Stimulated activated CD4-positive, alpha-beta T cell treated with anti-CD3 and anti-CD28 coated beads, Interleukin-4, amount 100 ng/mL, for 1 hour (primary cell): Measurements from ENCODE around the gene ATAT1.

Source experiments
- DNase-seq: peaks from one replicate; pipeline ENCODE4 v3.0.0-alpha.2; 2020

Gene ATAT1

GRCh38 chr6:30626484-30627366 is at the start of gene ATAT1:
ATAT1 (plus strand) TSS chr6:30626874.
- DNase-seq: peak; percentile 89

- DNase-seq: no peak
Observed at GRCh38 chr6:30578051-30578450, 48.6 kb upstream of the ATAT1 start.

- DNase-seq: no peak
Observed at GRCh38 chr6:30583921-30584320, 42.8 kb upstream of the ATAT1 start.

DNA sequence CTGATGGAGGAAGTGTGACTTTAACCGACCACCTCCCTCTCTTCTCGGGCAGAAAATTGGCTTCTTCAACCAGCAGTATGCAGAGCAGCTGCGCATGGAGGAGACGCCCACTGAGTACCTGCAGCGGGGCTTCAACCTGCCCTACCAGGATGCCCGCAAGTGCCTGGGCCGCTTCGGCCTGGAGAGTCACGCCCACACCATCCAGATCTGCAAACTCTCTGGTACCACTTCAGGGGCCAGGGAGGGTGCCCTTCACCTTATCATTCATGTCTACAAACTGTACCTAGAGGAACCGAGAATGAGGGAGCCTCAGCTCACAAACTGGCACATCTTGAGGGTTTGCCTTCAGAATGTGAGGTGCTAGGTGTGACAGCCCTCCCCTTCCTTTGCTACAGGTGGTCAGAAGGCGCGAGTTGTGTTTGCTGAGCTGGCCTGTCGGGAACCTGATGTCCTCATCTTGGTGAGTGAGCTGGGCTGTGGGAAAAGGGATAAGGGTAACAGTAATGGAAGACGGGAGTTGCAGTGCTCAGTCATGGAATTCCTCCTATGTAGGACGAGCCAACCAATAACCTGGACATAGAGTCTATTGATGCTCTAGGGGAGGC is 36.8 kb upstream of the ATAT1 start:
- no peak for DNase-seq

DNA sequence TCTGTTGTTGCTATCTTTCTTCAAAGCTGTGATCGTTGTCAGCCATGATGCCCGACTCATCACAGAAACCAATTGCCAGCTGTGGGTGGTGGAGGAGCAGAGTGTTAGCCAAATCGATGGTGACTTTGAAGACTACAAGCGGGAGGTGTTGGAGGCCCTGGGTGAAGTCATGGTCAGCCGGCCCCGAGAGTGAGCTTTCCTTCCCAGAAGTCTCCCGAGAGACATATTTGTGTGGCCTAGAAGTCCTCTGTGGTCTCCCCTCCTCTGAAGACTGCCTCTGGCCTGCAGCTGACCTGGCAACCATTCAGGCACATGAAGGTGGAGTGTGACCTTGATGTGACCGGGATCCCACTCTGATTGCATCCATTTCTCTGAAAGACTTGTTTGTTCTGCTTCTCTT is 36.2 kb upstream of the ATAT1 start:
- DNase-seq: no peak

- no peak for DNase-seq
Observed at GRCh38 chr6:30591008-30591407, 35.7 kb upstream of the ATAT1 start.

GRCh38 chr6:30592287-30592686 is 34.4 kb upstream of the ATAT1 start:
- DNase-seq: no peak

- peak; percentile 76 for DNase-seq
Observed at GRCh38 chr6:30597315-30598144, 29.1 kb upstream of the ATAT1 start.

- DNase-seq: no peak
Observed at GRCh38 chr6:30598912-30599624, 27.6 kb upstream of the ATAT1 start.

GRCh38 chr6:30599625-30600324 is 26.9 kb upstream of the ATAT1 start:
- no peak for DNase-seq

- no peak for DNase-seq
Observed at GRCh38 chr6:30600451-30600961, 26.2 kb upstream of the ATAT1 start.

GRCh38 chr6:30601436-30601814 is 25.2 kb upstream of the ATAT1 start:
- DNase-seq: no peak

DNA sequence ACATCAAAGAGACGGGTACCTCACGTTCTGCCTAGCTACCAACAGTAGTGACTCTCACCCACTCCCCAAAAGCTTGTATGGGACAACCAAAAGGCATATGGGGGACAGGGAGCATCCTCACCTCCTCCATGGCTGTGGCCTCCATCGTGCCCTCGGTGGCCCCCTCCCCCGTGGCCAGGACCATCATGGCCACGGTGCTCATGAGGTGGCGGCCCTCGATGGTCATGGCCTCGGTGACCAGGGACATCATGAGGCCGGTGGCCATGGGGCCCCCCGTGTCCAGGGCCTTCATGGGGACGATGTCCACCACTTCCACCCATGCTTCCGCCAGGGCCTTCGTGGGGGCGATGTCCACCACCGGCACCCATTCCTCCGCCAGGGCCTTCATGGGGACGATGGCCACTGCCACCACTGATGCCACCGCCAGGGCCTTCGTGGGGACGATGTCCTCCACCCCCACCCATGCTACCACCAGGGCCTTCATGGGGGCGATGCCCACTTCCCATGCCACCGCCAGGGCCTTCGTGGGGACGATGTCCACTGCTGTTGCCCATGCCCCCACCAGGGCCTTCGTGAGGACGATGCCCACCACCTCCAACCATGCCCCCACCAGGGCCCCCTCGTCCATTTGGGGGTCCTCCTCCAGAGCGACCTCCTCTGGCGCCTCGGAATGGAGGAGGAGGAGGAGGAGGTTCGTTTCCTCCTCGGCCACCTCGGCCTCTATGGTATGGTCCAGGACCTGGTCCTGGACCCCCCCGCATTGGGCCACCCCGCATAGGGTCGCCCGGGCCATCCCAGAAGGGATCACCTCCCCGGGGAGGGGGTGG is 24.6 kb upstream of the ATAT1 start:
- DNase-seq: no peak

GRCh38 chr6:30603961-30604360 is 22.7 kb upstream of the ATAT1 start:
- DNase-seq: no peak

DNA sequence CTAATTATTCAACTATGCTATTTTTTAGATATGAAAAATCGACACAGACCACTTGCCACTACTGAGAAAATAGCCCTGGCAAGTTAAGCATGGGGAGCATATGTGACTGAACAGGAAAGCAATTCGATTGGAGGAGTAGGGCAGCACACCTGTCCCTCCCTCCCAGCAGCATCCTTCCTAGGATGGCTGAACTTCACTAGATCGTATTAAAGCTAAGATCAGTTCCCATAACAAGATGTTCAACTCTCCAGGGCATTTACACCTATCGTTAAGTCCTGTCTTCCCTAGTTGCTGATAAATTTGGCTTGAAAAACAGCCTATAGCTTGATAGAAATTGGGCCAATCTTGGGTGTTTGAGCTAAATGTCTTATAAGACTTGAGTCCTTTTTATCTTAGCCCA is 16.6 kb upstream of the ATAT1 start:
- no peak for DNase-seq

GRCh38 chr6:30611150-30611855 is 15.4 kb upstream of the ATAT1 start:
- DNase-seq: no peak

- DNase-seq: no peak
Observed at GRCh38 chr6:30611856-30612194, 14.8 kb upstream of the ATAT1 start.

GRCh38 chr6:30612213-30612612 is 14.5 kb upstream of the ATAT1 start:
- no peak for DNase-seq

DNA sequence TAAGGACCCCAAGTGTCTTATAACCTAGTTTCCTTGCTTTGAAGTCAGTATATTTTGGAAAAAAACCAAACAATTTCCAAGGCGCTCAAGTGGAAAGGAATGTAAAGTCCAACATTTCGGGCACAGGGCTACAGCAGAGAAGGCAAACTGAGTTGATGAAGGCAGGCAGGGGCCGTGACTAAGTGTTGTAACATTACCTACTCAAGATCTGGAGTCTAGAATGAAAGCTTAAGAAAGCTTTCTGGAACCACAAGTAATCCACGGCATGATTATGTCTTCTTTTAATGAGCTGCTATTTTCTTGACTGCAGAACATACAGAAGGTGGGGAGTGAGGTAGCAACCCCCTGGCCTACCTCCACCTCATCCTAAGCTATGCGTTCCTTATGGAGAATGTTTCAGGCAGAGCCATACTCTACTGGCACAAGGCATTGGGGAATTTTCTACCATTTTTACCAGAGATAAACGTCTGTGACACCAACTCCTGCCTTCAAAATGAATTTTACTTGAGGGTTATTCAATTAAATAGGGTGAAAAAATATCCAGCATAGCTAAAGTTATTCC is 13.9 kb upstream of the ATAT1 start:
- no peak for DNase-seq
